Right lobe of liver (tissue), 4 donors: ENCODE measurements around the gene PLG.

Experiments used
- CTCF ChIP-seq, 4 donors: fragments of 200-600 bp in 3 of 4; fragments of 450-650 bp in 1 of 4; IDR thresholded peaks; one replicate each; pipeline versions ENCODE4 v1.5.1 to v1.8.0; 2016 to 2022; ENCODE audit warnings: antibody characterized with exemption in 4 of 4, mild to moderate bottlenecking in 2 of 4
- POLR2A ChIP-seq: fragments of 450-650 bp; IDR thresholded peaks from one replicate; pipeline ENCODE4 v1.6.1; 2017; ENCODE audit warnings: antibody characterized with exemption, mild to moderate bottlenecking
- donor health status: DM: no; HTN: no; CAD: no.
- donor health status: DM: no; HTN: no; CAD: no.
- donor health status: DM: no; HTN: yes; CAD: no.

GRCh38 chr6:160734627-160735026 lies 32.6 kb downstream of the PLG start:
- TF ChIP-seq CTCF (IDR thresholded peaks at IDR 0.05) = no peak
- TF ChIP-seq POLR2A = no peak
